Measurements from ENCODE around the gene AADAC.
"Not testable (repeated sequence)": the region's sequence is repeated elsewhere in the genome, so short reads cannot be mapped to it uniquely, and the experiment has no call there.

GRCh38 chr3:151874079-151874478 lies 60.2 kb downstream of the AADAC start:
- TF ChIP-seq, protein P1, sequence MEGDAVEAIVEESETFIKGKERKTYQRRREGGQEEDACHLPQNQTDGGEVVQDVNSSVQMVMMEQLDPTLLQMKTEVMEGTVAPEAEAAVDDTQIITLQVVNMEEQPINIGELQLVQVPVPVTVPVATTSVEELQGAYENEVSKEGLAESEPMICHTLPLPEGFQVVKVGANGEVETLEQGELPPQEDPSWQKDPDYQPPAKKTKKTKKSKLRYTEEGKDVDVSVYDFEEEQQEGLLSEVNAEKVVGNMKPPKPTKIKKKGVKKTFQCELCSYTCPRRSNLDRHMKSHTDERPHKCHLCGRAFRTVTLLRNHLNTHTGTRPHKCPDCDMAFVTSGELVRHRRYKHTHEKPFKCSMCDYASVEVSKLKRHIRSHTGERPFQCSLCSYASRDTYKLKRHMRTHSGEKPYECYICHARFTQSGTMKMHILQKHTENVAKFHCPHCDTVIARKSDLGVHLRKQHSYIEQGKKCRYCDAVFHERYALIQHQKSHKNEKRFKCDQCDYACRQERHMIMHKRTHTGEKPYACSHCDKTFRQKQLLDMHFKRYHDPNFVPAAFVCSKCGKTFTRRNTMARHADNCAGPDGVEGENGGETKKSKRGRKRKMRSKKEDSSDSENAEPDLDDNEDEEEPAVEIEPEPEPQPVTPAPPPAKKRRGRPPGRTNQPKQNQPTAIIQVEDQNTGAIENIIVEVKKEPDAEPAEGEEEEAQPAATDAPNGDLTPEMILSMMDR (IDR thresholded peaks at IDR 0.05) = not testable (repeated sequence)
- TF ChIP-seq POLR2A (IDR thresholded peaks at IDR 0.05) = not testable (repeated sequence)

Measured in heart left ventricle (tissue), 13 donors.